GM21576 (cell line): ENCODE data around the gene ZFYVE16.
"Not testable (repeated sequence)": the region's sequence is repeated elsewhere in the genome, so short reads cannot be mapped to it uniquely, and the experiment has no call there.

Source experiments
- ATAC-seq: cut with Tn5 transposase; IDR thresholded peaks from one replicate; pipeline ENCODE4 v1.9.1; 2021; ENCODE audit warnings: mild to moderate bottlenecking, moderate library complexity; ENCODE audit not compliant: unreplicated experiment

Gene ZFYVE16

DNA sequence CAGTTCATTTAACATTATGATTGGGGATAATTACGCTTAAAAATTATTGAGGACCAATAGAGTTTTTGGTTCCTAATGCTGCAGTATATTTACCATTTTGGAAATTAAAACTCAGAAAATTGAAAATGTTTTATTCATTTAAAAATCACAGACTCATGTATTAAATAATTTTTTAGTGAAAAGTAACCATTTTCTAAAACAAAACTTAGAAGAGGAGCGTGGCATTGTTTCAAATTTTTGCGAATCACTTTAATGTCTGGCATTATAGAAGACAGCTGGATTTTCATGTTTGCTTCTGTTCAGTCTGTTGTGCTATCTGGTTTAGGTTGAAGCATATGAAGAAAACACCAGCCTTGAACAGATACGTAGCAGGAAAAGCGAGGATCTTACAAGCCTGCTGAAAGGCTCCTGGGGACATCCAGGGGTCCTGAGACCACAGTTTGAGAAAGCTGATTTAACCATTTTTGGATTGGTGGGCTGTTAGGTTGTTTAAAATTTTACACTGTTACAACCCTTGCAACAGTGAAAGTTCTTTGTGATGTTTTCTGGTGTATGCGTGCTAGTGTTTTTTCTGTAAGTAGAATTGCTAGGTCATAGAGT is 1.6 kb downstream of the ZFYVE16 start:
- no peak for ATAC-seq

DNA sequence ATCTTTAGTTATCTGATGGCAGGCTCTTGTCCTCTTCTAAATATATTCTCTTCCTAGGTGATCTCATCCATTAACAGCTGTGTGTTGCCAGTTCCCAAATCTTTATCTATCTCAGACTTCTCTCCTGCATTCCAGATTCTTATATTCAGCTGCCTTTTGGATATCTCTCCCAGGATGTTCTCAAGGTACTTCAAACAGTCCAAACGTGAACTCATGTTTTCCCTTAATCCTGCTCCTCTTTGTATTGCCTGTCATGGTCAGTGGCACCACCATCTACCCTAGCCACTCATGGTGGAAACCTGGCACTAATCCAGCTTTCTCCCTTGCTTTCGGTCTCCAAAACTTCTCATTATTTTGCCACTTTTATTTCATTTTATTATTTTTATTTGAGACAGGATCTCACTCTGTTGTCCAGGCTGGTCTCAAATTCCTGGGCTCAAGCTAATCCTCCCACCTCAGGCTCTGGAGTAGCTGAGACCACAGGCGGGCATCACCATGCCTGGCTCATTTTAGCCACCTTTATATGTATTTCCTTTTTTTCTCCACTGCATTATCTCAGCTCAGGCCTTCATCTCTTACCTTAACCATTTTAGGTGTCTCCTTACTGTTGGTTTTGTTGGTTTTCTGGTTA is 3.8 kb downstream of the ZFYVE16 start:
- ATAC-seq, result no peak

DNA sequence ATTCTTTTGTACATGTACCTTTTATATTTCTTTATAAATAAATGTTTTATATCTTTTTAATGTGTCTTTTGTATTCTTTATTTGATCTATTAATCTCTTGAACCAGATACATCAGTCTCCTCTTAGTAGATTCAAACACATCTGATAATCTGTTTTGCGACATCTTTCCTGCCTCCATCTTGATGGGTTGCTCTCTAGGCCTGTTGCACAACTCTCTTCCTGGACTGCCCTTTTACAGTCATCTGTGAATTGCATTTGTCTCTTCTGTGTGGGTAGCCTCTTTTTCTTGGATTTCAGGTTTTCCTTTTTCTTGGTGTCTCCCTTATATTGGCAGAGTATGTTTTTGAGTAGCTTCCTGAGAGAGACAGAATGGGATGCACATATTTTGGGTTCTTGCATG is 6.2 kb downstream of the ZFYVE16 start:
- no peak for ATAC-seq

DNA sequence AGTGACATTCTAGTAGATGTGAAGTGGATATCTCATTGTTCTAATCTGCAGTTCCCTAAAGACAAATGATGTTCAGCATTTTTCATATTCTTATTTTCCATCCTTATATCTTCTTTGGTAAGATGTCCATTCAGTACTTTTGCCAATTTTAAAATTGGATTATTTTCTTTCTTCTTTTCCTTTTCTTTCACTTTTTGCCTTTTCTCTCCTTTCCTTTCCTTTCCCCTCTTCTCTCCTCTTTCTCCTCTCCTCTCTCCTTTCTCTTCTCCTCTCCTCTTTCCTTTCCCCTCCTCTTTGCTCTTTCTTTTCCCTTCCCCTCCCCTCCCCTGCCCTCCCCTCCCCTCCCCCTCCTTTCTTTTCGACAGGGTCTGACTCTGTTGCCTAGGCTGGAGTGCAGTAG is 10.1 kb downstream of the ZFYVE16 start:
- no peak for ATAC-seq

DNA sequence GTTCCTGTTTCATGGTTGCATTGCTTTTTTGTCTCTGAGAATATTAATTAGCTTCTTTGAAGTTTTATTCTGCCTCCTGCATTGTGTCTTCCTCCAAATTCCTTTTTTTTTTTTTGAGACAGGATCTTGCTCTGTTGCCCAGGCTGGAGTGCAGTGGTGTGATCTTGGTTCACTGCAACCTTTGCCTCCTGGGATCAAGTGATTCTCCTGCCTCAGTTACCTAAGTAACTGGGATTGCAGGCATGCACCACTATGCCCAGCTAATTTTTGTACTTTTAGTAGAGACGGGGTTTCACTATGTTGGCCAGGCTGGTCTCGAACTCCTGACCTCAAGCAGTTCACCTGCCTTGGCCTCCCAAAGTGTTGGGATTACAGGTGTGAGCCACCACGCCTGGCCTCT is 16.5 kb downstream of the ZFYVE16 start:
- ATAC-seq, result not testable (repeated sequence)

DNA sequence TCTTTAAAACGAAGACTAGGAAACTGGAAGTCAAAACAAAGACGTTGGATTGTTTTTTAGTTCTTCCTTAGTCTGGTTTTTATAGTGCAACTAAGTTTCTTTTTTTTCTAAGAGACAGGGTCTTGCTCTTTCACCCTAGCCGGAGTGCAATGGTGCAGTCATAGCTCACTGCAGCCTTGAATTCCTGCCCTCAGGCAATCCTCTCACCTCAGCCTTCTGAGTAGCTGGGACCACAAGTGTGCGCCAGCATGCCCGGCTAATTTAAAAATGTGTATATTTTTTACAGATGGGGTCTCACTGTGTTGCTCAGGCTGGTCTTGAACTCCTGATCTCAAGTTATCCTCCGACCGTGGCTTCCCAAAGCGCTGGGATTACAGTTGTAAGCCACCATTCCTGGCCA is 27.6 kb downstream of the ZFYVE16 start:
- ATAC-seq, result no peak

DNA sequence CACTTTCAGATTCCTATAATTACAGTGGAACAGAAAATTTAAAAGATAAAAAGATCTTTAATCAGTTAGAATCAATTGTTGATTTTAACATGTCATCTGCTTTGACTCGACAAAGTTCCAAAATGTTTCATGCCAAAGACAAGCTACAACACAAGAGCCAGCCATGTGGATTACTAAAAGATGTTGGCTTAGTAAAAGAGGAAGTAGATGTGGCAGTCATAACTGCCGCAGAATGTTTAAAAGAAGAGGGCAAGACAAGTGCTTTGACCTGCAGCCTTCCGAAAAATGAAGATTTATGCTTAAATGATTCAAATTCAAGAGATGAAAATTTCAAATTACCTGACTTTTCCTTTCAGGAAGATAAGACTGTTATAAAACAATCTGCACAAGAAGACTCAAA is 29.5 kb downstream of the ZFYVE16 start:
- ATAC-seq, result no peak

DNA sequence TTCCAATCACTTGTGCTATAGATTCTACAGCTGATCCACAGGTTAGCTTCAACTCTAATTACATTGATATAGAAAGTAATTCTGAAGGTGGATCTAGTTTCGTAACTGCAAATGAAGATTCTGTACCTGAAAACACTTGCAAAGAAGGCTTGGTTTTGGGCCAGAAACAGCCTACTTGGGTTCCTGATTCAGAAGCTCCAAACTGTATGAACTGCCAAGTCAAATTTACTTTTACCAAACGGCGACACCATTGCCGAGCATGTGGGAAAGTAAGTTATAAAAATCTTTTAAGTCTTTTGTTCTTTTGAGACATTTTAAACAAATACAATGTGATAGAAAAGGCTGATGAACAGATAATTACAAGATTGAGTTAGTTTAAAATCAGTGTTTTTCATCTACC is 30.9 kb downstream of the ZFYVE16 start:
- no peak for ATAC-seq

DNA sequence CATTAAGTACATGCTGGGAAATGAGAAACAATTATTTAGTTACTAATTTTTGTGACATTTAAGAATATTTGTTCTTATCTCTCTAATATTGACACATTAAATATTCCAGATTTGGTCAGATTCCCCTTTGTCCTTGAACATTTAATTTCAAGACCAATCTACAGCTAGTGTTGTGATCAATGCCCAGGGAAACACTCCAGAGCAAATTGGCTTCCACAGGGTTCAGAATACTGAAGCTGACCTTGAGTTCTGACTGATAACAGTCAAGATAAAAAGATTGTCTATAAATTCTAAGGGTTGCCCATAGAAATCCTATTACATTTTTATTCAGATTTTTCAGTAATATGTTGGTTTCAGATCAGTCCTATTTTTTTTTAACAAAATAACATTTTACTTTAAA is 31.3 kb downstream of the ZFYVE16 start:
- ATAC-seq, result no peak

DNA sequence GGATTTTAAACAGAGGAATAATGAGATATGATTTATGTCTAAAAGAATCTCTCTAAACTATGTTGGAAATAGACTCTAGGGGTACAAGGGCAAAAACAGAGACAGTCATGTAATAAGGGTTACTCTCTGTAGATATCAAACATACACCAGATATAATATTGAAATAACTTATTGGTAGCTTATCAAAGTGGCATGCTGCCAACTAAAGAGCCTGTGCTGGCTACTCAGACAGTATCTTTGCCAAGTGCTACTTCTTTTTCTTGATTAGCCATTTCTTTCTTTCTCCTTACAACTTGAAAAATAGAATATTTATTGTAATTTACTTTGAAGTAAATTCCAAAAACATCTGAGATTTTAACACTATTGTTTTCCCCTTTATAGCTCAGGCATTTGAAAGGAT is 34.9 kb downstream of the ZFYVE16 start:
- ATAC-seq, result no peak

DNA sequence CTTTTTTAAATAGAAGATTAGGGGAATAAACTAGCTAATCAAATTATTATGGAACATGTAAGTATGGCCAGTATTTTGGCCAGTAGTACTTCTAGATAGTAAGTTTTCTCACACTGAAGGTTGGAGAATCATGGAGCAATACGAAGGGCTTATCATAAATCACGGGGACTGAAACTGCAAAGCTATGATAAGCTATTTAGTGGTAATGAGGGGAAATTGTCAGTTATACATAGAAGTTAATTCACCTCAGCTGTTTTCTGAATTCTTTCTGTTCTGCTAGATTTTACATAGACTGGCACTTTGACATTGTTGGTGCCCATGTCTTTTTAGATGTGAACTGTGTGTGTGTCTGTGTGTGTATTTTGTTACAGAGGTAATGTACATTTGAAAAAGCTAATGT is 45.5 kb downstream of the ZFYVE16 start:
- ATAC-seq, result no peak

DNA sequence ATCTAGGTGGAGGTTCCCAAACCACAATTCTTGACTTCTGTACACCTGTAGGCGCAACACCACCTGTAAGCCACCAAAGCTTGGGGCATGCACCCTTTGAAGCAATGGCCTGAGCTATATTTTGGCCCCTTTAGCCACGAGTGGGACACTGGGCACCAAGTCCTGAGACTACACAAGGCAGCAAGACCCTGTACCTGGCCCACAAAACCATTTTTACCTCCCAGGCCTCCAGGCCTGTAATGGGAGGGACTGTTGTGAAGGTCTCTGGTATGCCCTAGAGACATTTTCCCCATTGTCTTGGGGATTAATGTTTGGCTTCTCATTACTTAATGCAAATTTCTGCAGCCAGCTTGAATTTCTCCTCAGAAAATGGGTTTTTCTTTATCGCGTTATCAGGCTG is 55.4 kb downstream of the ZFYVE16 start:
- ATAC-seq, result no peak

DNA sequence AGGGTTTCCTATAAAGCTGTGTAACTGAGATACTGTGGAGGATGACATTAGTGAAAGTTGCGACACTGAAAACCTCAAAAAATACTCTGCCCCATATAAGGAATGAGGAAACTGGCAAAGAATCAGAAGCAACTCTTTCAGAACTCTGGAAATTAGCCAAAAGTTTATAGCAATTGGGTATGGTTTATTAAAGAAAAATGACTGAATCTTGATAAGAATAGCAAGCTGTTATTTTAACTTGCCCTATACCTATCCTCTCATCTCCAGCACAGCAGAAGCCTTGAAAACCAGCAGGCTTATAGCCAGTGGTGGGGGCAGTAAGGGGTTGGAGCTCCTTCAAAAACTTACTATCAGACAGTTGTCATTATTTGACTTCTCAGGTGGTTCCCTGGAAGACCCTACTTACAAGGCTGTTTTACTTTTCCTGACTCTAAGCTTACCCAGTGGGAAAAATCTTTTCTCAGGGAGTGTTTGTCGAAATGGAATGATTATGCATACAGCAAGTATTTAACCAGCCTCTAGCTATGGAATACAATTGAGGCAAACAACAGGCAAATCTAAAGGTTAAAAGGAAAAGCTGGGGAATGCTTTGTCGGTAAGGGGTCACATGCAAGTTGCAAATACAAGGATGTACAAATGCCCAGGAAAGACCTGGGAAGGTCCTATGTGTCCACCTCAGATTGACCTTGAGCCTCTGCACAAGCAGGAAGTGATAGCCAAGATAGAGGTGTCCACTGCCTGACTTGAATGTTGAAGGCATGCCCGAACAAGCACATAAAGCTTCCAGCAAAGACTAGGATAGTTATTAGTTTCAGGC is 59.0 kb downstream of the ZFYVE16 start:
- ATAC-seq, result no peak

DNA sequence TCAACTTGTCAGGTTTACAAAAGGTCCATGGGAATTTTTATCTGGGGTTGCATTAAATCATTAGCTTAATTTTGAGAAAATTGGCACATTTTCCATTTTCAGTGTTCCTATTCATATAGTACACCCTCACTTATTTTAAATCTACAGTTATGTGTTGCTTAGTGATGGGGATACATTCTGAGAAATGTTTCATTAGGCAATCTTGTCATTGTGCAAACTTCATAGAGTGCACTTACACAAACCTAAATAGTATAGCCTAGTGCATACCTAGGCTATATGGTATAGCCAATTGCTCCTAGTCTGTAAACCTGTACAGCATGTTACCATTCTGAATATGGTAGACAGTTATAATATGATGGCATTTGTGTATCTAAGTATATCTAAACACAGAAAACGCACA is 60.3 kb downstream of the ZFYVE16 start:
- ATAC-seq, result no peak

DNA sequence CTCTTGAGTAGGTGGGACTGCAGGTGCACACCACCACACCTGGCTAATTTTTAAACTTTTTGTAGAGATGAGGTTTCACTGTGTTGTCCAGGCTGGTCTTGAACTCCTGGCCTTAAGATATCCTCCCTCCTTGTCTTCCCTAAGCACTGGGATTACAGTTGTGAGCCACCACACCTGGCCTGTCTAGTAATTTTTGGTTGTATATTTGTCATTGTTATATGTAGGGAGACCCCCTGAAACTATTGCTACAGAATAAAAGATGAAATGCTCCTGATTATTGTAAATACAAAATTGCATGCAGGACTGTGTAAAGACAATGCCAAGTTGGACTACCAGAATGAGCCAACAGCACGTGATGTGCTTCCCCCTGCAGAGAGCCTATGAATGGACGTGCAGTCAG is 62.8 kb downstream of the ZFYVE16 start:
- ATAC-seq, result not testable (repeated sequence)

DNA sequence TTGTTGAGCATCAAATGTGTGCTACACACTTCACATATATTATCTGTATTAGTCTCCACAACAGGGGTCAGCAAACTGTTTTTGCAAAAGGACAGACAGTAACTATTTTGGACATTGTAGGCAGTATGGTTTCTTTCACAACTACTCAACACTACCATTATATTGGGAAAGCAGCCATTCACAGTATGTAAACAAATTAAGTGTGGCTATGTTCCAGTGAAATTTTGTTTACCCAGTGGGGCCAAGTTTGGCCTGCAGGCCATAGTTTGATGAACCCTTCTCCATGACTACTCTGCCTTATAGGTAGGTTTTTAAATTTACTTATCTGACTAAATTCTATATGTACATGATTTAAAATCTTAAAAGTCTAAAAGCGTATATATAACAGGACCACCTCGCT is 67.1 kb downstream of the ZFYVE16 start:
- ATAC-seq, result no peak

DNA sequence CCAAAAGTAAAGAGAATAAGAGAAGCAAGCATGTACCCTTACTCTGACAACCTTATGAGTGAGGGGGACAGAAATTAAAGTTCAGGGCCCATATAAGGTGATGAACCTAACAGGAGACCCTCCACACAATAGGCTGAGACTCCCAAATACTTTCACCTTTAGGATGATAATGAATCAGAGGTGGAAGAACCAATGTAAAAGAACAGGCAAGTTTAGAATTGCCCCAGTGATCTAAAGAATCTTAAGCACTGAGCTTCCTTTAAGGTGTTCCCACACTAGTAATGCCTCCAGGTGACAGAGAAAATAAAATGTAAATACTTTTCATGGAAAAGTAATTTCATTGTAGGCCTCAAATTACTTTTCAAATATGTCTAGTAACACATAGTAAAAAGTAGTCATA is 71.8 kb downstream of the ZFYVE16 start:
- ATAC-seq, result no peak

DNA sequence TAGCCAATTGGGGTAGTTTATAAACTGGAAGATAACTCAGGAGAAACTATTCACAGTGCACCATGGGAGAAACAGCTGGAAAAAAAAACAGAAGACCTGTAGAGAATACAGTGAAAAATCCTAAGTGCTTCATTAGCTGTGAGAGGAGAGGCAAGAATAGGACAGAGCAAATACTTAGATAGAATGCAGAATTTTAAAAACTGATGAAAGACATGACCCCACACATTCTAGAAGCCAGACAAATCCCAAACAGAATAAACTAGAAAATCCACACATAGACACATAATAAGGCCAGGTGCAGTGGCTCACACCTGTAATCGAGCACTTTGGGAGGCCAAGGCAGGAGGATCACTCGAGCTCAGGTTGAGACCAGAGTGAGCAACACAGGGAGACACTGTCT is 72.5 kb downstream of the ZFYVE16 start:
- ATAC-seq, result no peak

DNA sequence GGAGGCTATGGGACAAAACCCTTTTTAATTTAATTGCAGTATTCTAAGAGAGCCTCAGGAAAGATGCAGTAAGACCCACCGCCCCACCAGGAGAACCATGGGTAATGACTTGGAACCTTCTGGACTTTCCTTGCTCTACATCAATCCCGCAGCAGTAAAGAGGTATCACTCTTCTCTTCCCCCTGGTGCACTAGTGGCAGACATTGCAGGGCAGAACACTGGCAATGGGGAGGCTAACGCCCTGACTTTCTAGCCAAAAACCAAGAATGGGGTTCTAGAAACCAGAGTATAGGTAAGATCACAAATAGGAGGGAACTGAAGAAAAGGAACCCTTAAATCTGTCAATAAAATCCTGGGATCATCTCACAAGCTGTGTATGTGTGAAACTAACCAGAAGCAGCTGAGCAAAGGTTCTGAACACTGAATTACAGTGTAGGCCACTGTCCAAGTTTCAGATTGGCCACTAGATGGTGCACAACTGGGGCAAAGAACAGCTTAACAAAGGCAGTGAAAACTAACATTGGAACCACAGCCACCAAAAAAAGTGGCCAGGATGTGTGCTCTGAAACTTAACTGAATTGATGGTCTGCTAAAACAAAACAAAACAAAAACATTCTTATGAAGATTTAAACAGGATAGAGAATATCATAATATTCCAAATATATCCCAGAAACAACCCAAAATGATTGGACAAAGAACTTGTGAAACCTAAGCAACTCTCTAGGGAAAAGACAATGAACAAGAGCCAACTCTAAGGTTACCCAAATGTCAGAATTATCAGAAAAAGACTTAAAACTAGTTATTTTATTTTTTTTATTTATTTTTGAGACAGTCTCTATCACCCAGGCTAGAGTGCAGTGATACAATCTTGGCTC is 73.4 kb downstream of the ZFYVE16 start:
- peak; percentile 58 for ATAC-seq

DNA sequence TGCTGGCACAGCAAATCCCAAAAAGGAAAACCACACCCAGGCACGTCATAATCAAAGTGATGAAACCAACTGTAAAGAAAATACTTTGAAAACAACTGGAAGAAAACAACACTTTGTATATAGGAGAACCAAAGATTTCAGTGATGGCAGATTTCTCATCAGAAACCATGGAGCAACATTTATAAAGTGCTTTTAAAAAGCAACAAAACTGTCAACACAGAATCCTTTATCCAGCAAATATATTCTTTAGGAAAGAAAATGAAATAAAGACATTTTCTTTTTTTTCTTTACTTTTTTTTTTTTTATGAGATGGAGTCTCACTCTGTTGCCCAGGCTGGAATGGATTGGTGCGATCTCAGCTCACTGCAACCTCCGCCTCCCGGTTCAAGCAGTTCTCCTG is 74.7 kb downstream of the ZFYVE16 start:
- ATAC-seq, result no peak

DNA sequence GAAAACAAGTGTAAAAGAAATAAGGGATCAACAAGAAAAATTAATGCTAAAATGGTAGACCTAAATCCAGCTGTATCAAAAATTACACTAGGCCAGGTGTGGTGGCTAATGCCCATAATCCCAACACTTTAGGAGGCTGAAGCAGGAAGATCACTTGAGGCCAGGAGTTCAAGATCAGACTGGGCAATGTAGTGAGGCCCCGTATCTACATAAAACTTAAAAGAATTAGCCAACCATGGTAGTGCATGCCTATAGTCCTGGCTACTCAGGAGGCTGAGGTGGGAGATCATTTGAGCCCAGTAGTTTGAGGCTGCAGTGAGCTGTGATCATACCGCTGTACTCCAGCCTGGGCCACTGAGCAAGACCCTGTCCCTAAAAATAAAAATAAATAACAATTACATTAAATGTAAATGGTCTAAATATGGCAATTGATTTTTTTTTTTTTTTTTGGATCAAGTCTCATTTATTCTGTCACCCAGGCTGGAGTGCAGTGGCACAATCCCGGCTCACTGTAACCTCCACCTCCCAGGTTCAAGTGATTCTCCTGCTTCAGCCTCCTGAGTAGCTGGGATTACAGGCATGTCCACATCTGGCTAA is 75.9 kb downstream of the ZFYVE16 start:
- ATAC-seq, result no peak
